K562 (cell line): ENCODE measurements around the gene SCYL1. TPM values are rescaled to one million over a fixed set of nuclear protein-coding genes. Genes with fewer than 3 reads are reported as not detected.

ENCODE experiments used
- ADNP ChIP-seq: fragments of 200-800 bp; sonication (Bioruptor generic); IDR thresholded peaks from 2 replicates; pipeline ENCODE4 v1.6.1; 2016; ENCODE audit warnings: missing genetic modification characterization, missing compliant biosample characterization
- BDP1 ChIP-seq: IDR thresholded peaks from 3 replicates; pipeline ENCODE4 v1.6.1; 2011; ENCODE audit not compliant: insufficient read length, insufficient read depth
- CBFA2T2 ChIP-seq: fragments of 450-650 bp; conservative IDR thresholded peaks from 2 replicates; pipeline ENCODE4 v1.6.1; 2017; ENCODE audit warnings: mild to moderate bottlenecking
- CHD4 ChIP-seq: fragments of 200-600 bp; sonication (generic); IDR thresholded peaks from 3 replicates; pipeline ENCODE4 v1.6.1; 2012; ENCODE audit warnings: low read depth, mild to moderate bottlenecking, mixed read lengths, low read length, inconsistent platforms; ENCODE audit not compliant: insufficient read depth, insufficient replicate concordance, poor library complexity, severe bottlenecking
- GATAD2A ChIP-seq: fragments of 450-650 bp; IDR thresholded peaks from 2 replicates; pipeline ENCODE4 v1.6.1; 2017
- GATAD2B ChIP-seq: fragments of 450-650 bp; IDR thresholded peaks from 2 replicates; pipeline ENCODE4 v1.6.1; 2017; ENCODE audit warnings: mild to moderate bottlenecking, borderline replicate concordance
- HCFC1 ChIP-seq: IDR thresholded peaks from 2 replicates; pipeline ENCODE4 v1.6.1; 2012; ENCODE audit warnings: low read depth, low read length, improper control_type of control experiment
- IRF2 ChIP-seq: sonication (generic); formaldehyde crosslinking; IDR thresholded peaks from 2 replicates; pipeline ENCODE4 v1.8.1; 2022; ENCODE audit warnings: mild to moderate bottlenecking, missing genetic modification reagents
- MAFK ChIP-seq: IDR thresholded peaks from 2 replicates; pipeline ENCODE4 v1.6.1; 2011; ENCODE audit warnings: low read length, improper control_type of control experiment
- MBD2 ChIP-seq: sonication (generic); IDR thresholded peaks from 2 replicates; pipeline ENCODE4 v1.6.1; 2016; ENCODE audit warnings: low read depth, borderline replicate concordance
- NEUROD1 ChIP-seq: fragments of 150-350 bp; IDR thresholded peaks from 2 replicates; pipeline ENCODE4 v1.6.1; 2014; ENCODE audit warnings: borderline replicate concordance, low read length, low read depth; ENCODE audit not compliant: partially characterized antibody
- PML ChIP-seq: IDR thresholded peaks from 2 replicates; pipeline ENCODE4 v1.6.1; 2012; ENCODE audit warnings: low read length, inconsistent platforms
- POU5F1 ChIP-seq: fragments of 150-350 bp; IDR thresholded peaks from 2 replicates; pipeline ENCODE4 v1.6.1; 2014; ENCODE audit warnings: borderline replicate concordance, low read length, low read depth, mild to moderate bottlenecking; ENCODE audit not compliant: partially characterized antibody
- RBM15 ChIP-seq: fragments of 200-400 bp; formaldehyde crosslinking; IDR thresholded peaks from 2 replicates; pipeline ENCODE4 v1.6.1; 2018; ENCODE audit warnings: mild to moderate bottlenecking, low read length, moderate library complexity; ENCODE audit not compliant: insufficient read depth
- RNF2 ChIP-seq: sonication (generic); IDR thresholded peaks from 2 replicates; pipeline ENCODE4 v1.6.1; 2016
- SAFB2 ChIP-seq: fragments of 200-400 bp; formaldehyde crosslinking; IDR thresholded peaks from 2 replicates; pipeline ENCODE4 v1.6.1; 2018; ENCODE audit warnings: borderline replicate concordance, low read length, low read depth, moderate library complexity; ENCODE audit not compliant: severe bottlenecking
- SP2 ChIP-seq: IDR thresholded peaks from 2 replicates; pipeline ENCODE4 v1.6.1; 2011; ENCODE audit warnings: mild to moderate bottlenecking, low read depth, low read length, moderate library complexity; ENCODE audit not compliant: poor library complexity, severe bottlenecking; ENCODE audit errors: extremely low read depth
- SRSF9 ChIP-seq: fragments of 200-400 bp; formaldehyde crosslinking; IDR thresholded peaks from 2 replicates; pipeline ENCODE4 v1.6.1; 2017; ENCODE audit warnings: low read depth, low read length, borderline replicate concordance
- STAT5B ChIP-seq: fragments of 250-450 bp; sonication (Bioruptor Pico); IDR thresholded peaks from 2 replicates; pipeline ENCODE4 v1.8.0; 2021; ENCODE audit warnings: mild to moderate bottlenecking, inconsistent platforms
- TARDBP ChIP-seq: fragments of 450-650 bp; IDR thresholded peaks from 2 replicates; pipeline ENCODE4 v1.6.1; 2016
- TEAD2 ChIP-seq: fragments of 450-650 bp; IDR thresholded peaks from 2 replicates; pipeline ENCODE4 v1.6.1; 2016; ENCODE audit warnings: missing genetic modification characterization, control low read depth, missing compliant biosample characterization
- TSHZ1 ChIP-seq: fragments of 250-450 bp; sonication (Bioruptor Pico); IDR thresholded peaks from 2 replicates; pipeline ENCODE4 v1.4.0; 2020; ENCODE audit warnings: mild to moderate bottlenecking, moderate library complexity
- ZBTB33 ChIP-seq: sonication (generic); formaldehyde crosslinking; IDR thresholded peaks from 2 replicates; pipeline ENCODE4 v1.8.1; 2023; ENCODE audit warnings: mild to moderate bottlenecking, missing genetic modification reagents
- ZNF197 ChIP-seq: fragments of 200-800 bp; sonication (Bioruptor generic); IDR thresholded peaks from 2 replicates; pipeline ENCODE4 v1.6.1; 2016; ENCODE audit warnings: low read depth, missing genetic modification characterization, missing compliant biosample characterization
- ZNF77 ChIP-seq: fragments of 250-450 bp; sonication (Bioruptor Pico); IDR thresholded peaks from 2 replicates; pipeline ENCODE4 v1.5.0; 2020
- polyA plus RNA-seq, 8 experiments: library from polyadenylated mRNA; depleted of rRNA in 4 of 8; stranded (reverse) in 5 of 8; unstranded in 3 of 8; fragments of >200 nt; fragmentation: Nextera tagmentation in 2 of 8; fragmentation: Illumina TruSeq in 1 of 8; extraction: Ambion mirVana in 2 of 8; extraction: Trizol in 1 of 8; gene quantifications; 2 replicates each; pipeline versions ENCODE4 v1.2.1 to v1.2.3, GENCODE V29; 2011 to 2014; ENCODE audit warnings: inconsistent platforms in 1 of 8, missing spikeins in 1 of 8
- total RNA-seq, 7 experiments: library from RNA; depleted of rRNA in 6 of 7; stranded (reverse); fragments of >200 nt in 6 of 7; fragmentation: Illumina TruSeq in 2 of 7; extraction: Trizol in 2 of 7; gene quantifications; 2 replicates each; pipeline versions ENCODE4 v1.2.1 to v1.2.3, GENCODE V29; 2011 to 2021; ENCODE audit warnings: low replicate concordance in 1 of 7

Gene SCYL1
- total and polyA plus RNA-seq, 9 of the 15 experiments (the other 6 are each of a cell fraction or from before 2014, with no cell fraction given) = 1.9 to 145 (median 57.6) TPM

- TF ChIP-seq GATAD2A (no peak), IRF2 (CRISPR knock-in tag) (no peak), TARDBP (0 out of 2 replicates have a peak, but pooled peaks have one; percentile 40), SRSF9 (no peak), RNF2 (peak; percentile 99), NEUROD1 (peak; percentile 95), ZNF77 (CRISPR knock-in tag) (peak; percentile 100), TEAD2 (tag) (peak; percentile 96; the same call in 1 of the 2 replicates), RBM15 (no peak), GATAD2B (no peak; the same call in 1 of the 2 replicates), MAFK (peak; percentile 41; the same call in 1 of the 2 replicates), PML (peak; percentile 99), STAT5B (CRISPR knock-in tag) (no peak), MBD2 (peak; percentile 95), ADNP (tag) (no peak), TSHZ1 (CRISPR knock-in tag) (no peak), ZNF197 (CRISPR knock-in tag) (peak; percentile 54; the same call in 1 of the 2 replicates), POU5F1 (no peak), BDP1 (no peak), CHD4 (no peak), ZBTB33 (CRISPR knock-in tag) (peak; percentile 53), HCFC1 (peak; percentile 63), SAFB2 (no peak), SP2 (no peak), CBFA2T2 (no peak)
Observed at GRCh38 chr11:65498977-65499712, 25.7 kb upstream of the SCYL1 start, which contains the start of gene MALAT1 (continued).
